Upper lobe of left lung (tissue), 6 donors: ENCODE results near the gene PTGDS. TPM values are rescaled to one million over a fixed set of nuclear protein-coding genes. Genes with fewer than 3 reads are reported as not detected.

Experiments used
- ATAC-seq, 2 donors: fragments of 200-7000 bp; cut with Tn5 transposase; one replicate each; pipeline ENCODE4 v1.9.1; 2022; ENCODE audit warnings: mild to moderate bottlenecking in 2 of 2, moderate library complexity in 2 of 2; ENCODE audit not compliant: low FRiP score in 2 of 2
- DNase-seq, 2 donors: peaks; one replicate each; pipeline ENCODE4 v3.0.0-alpha.2; 2019 to 2020
- H3K27ac ChIP-seq, 4 donors: fragments of 200-600 bp; sonication (generic); one replicate each; pipeline ENCODE4 v1.5.1; 2016 to 2019
- H3K27me3 ChIP-seq, 4 donors: fragments of 200-600 bp; sonication (generic); one replicate each; pipeline ENCODE4 v1.5.1; 2017 to 2019
- H3K36me3 ChIP-seq, 4 donors: fragments of 200-600 bp; sonication (generic); one replicate each; pipeline ENCODE4 v1.5.1; 2016 to 2019
- H3K4me1 ChIP-seq, 4 donors: fragments of 200-600 bp; sonication (generic); one replicate each; pipeline ENCODE4 v1.5.1; 2018 to 2019
- H3K4me3 ChIP-seq, 4 donors: fragments of 200-600 bp; sonication (generic); one replicate each; pipeline ENCODE4 v1.5.1; 2017 to 2019; ENCODE audit warnings: mild to moderate bottlenecking in 2 of 4, moderate library complexity in 1 of 4
- H3K9me3 ChIP-seq, 4 donors: fragments of 200-600 bp; sonication (generic); one replicate each; pipeline ENCODE4 v1.5.1; 2018 to 2019
- EP300 ChIP-seq, 4 donors: sonication (generic); formaldehyde crosslinking; IDR thresholded peaks; one replicate each; pipeline ENCODE4 v1.5.1; 2017; ENCODE audit warnings: antibody characterized with exemption in 4 of 4, control low read depth in 2 of 4
- POLR2A ChIP-seq, 4 donors: fragments of 450-650 bp; IDR thresholded peaks; one replicate each; pipeline ENCODE4 v1.5.1; 2016 to 2017; ENCODE audit warnings: antibody characterized with exemption in 4 of 4, mild to moderate bottlenecking in 2 of 4
- POLR2AphosphoS5 ChIP-seq, 2 donors: sonication (generic); formaldehyde crosslinking; IDR thresholded peaks; one replicate each; pipeline ENCODE4 v1.5.1; 2017; ENCODE audit warnings: antibody characterized with exemption in 2 of 2
- WGBS, 2 donors: methylation state at CpG; one replicate each; pipeline ENCODE4 v1.1.5; 2017 to 2018; 5-methylcytosine and 5-hydroxymethylcytosine counted together
- total RNA-seq, 6 donors: library from RNA; depleted of rRNA in 4 of 6; stranded (reverse); fragments of >200 nt in 4 of 6; gene quantifications; one replicate each; pipeline versions ENCODE4 v1.1.0 to v1.2.1, GENCODE V29; 2016 to 2021
- TF ChIP-seq, protein P1 (sequence below), 6 experiments: fragments of 450-650 bp in 4 of 6; fragments of 200-600 bp in 2 of 6; sonication (generic) in 2 of 6; IDR thresholded peaks; one replicate each; pipeline ENCODE4 v1.5.1; 2016 to 2019; ENCODE audit warnings: antibody characterized with exemption in 6 of 6
- donor health status: DM: no; HTN: no; CAD: no; lungs with moderate emphysema.
- donor health status: DM: no; HTN: yes; CAD: no; lungs with severe emphysema.

Gene PTGDS
- total RNA-seq, 6 donors from 2014 or later, result 31.7 to 395 (median 246) TPM

DNA sequence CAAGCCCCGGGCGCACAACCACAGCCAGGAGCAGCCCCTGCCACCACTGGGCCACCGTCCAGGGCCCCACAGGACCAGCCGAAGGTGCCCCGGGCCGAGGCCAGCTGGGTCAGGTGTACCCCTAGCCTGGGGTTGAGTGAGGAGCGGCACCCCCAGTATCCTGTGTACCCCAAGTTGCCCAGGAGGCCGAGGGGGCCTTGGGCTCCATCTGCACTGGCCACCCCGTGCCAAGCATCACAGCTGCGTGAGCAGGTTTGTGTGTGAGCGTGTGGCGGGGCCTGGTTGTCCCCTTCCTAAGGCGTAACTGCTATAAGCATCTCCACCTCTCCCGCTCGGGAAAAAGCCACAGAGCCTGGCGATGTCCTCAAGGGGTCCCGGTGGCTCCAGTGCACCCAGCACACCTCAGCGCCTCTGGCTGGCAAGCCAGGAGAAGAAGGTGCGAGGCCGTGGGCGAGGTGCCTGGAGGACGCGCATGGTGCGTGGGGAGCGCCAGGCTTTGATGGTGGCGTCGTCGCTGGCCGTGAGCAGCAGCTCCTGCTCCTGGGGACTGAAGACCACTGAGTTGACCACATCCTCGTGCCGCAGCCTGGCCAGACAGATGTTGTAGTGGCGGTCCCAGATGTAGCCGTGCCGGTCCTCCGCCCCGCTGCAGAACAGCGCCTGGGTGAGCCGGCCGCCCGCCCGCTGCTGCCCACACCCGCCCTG lies 36.6 kb upstream of the PTGDS start:
- no peak for ATAC-seq
- WGBS, 2 donors, result 94 to 99% methylated on average over 19 to 38 of the region's 42 CpGs
- H3K9me3 ChIP-seq, result no peaks in the 10 kb centered on the region
- H3K4me3 ChIP-seq, result no peak overlapping the region
- TF ChIP-seq POLR2A (IDR thresholded peaks at IDR 0.05) (no peak), EP300 (IDR thresholded peaks at IDR 0.05) (no peak), POLR2AphosphoS5 (IDR thresholded peaks at IDR 0.05) (no peak)
- TF ChIP-seq, protein P1, sequence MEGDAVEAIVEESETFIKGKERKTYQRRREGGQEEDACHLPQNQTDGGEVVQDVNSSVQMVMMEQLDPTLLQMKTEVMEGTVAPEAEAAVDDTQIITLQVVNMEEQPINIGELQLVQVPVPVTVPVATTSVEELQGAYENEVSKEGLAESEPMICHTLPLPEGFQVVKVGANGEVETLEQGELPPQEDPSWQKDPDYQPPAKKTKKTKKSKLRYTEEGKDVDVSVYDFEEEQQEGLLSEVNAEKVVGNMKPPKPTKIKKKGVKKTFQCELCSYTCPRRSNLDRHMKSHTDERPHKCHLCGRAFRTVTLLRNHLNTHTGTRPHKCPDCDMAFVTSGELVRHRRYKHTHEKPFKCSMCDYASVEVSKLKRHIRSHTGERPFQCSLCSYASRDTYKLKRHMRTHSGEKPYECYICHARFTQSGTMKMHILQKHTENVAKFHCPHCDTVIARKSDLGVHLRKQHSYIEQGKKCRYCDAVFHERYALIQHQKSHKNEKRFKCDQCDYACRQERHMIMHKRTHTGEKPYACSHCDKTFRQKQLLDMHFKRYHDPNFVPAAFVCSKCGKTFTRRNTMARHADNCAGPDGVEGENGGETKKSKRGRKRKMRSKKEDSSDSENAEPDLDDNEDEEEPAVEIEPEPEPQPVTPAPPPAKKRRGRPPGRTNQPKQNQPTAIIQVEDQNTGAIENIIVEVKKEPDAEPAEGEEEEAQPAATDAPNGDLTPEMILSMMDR (IDR thresholded peaks at IDR 0.05), result no peak
- no peak overlapping the region for H3K27ac ChIP-seq
- no peaks in the 10 kb centered on the region for H3K27me3 ChIP-seq
- H3K4me1 ChIP-seq, result peaks cover 15 to 31% (median 17%) of the 10 kb centered on the region in 4 donors
- peaks cover 18 to 45% (median 40%) of the 10 kb centered on the region in 4 donors for H3K36me3 ChIP-seq
- DNase-seq, result peak; percentile 16 to 80

DNA sequence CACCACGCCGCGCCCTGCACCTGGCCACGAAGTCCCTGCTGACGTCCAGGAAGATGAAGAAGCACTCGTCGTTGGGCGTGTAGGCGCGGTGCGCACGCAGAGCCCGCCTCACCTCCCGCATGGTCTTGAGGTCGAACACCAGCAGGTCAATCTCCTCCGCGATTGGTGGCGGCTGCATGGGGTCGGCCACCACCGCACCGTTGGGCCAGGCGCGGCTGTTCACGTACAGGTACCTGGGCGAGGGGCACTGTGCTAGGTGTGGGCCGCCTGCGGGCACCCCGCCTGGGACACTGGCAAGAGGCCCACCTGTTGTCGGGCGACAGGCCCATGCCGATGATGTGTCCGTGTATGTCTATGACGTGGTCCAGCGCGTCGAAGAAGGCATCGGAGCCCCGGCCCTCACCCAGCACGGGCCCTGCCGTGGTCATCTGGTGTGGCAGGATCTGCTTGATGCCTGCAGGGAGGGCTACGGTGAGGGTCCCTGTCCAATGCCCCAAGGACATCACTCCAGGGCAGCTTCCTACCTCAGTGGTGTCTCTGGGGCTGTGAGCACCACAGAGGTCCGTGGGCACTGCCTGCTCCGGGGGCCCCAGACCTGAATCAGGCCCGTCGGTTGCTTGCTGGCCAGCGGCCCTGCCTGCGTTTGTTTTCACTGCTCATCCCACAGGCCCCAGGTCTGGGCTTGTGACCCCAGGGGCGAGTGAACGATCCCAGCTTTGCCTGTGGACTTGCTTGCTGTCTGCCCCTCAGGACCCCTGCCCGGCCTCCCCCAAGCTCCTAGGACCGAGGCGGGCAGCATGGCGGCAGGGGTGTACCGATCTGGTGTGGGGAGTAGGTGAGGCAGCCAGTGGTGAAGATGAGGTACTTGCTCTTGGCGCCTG lies 35.8 kb upstream of the PTGDS start:
- TF ChIP-seq, protein P1 (IDR thresholded peaks at IDR 0.05), result no peak
- TF ChIP-seq EP300 (IDR thresholded peaks at IDR 0.05) (no peak), POLR2A (IDR thresholded peaks at IDR 0.05) (no peak), POLR2AphosphoS5 (IDR thresholded peaks at IDR 0.05) (no peak)
- ATAC-seq, result no peak
- peaks cover 18 to 45% (median 40%) of the 10 kb centered on the region in 4 donors for H3K36me3 ChIP-seq

DNA sequence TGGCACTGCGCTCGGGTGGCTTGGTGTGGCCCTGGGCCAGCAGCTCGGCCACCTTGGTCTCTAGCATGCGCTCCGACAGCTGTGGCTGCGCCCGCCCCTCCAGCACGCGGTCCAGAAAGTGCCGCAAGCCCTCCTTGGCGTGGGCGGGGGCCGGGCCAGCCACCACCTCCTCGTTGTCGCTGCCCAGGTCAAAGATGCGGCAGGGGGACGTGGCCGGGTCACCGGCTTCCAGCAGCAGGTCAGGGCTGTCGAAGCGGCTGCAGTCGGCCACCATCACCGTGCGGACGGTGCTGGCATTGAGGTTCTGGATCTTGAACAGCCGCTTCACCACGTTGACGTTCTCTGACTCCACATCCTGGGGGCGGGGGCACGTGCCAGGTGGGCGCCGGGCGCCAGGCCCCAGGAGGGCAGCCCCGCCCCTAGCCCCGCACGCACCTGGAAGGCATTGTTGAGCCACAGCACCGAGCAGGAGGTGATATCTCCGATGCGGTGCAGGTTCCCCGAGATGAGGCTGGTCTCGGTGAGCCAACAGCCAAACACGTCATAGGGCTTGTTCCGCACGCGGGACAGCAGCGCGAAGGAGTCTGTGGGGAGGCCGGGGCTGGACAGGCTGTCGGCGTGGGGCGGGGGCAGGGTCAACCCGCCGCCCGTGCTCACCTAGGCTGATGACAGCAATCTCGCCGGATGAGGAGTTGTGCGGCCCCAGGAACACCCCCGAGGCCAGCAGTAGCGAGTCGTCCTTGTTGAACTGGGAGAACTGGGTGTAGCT lies 35.0 kb upstream of the PTGDS start:
- Histone ChIP-seq H3K27ac (no peak overlapping the region), H3K4me1 (peaks cover 15 to 37% (median 17%) of the 10 kb centered on the region in 4 donors), H3K9me3 (no peaks in the 10 kb centered on the region), H3K27me3 (no peaks in the 10 kb centered on the region), H3K4me3 (peak overlapping the region in 1 of 4 donors; percentile 98), H3K36me3 (peaks cover 18 to 45% (median 40%) of the 10 kb centered on the region in 4 donors)
- 92 to 95% methylated on average over 15 to 57 of the region's 60 CpGs for WGBS, 2 donors
- TF ChIP-seq EP300 (IDR thresholded peaks at IDR 0.05) (no peak), POLR2A (IDR thresholded peaks at IDR 0.05) (no peak), POLR2AphosphoS5 (IDR thresholded peaks at IDR 0.05) (no peak)
- DNase-seq (peak; percentile 17 to 86), ATAC-seq (no peak)

More for the DNA sequence above, 35.8 kb upstream of the PTGDS start:
- Histone ChIP-seq H3K4me3 (no peak overlapping the region), H3K9me3 (no peaks in the 10 kb centered on the region), H3K27ac (no peak overlapping the region), H3K27me3 (no peaks in the 10 kb centered on the region), H3K4me1 (peaks cover 15 to 33% (median 17%) of the 10 kb centered on the region in 4 donors)
- peak; percentile 22 to 85 for DNase-seq
- WGBS, 2 donors, result 96 to 100% methylated on average over 2 to 54 of the region's 55 CpGs

DNA sequence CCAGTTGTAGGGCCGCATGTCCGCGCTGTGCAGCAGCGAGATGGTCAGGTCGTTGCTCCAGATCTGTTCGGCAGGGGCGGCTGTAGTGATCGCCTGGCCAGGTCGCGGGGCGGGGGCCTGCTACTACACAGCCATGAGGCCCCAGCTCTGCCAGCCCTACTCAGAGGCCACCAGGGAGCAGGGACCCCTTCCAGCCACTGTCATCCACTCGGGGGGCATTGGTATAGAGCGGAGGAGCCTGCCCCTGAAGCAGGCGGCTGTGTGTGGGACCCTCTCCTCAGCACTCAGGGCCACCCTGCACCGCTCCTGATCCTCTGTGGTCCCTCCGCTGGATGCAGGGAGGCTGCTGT lies 34.4 kb upstream of the PTGDS start:
- Histone ChIP-seq H3K27ac (peak overlapping the region in 1 of 4 donors; percentile 90), H3K27me3 (no peaks in the 10 kb centered on the region), H3K4me3 (peak overlapping the region in 2 of 4 donors; percentile 72 to 98), H3K36me3 (peaks cover 18 to 45% (median 40%) of the 10 kb centered on the region in 4 donors), H3K9me3 (no peaks in the 10 kb centered on the region), H3K4me1 (peaks cover 16 to 43% (median 19%) of the 10 kb centered on the region in 4 donors)
- ATAC-seq, result no peak
- 93 to 95% methylated on average over 4 to 13 of the region's 16 CpGs for WGBS, 2 donors
- peak; percentile 19 to 76 for DNase-seq
- TF ChIP-seq EP300 (IDR thresholded peaks at IDR 0.05) (no peak), POLR2A (IDR thresholded peaks at IDR 0.05) (no peak), POLR2AphosphoS5 (IDR thresholded peaks at IDR 0.05) (no peak)
- TF ChIP-seq, protein P1 (IDR thresholded peaks at IDR 0.05), result no peak
